RPMI8226 (cell line): ENCODE measurements around the gene FAM219A.
"Not testable (repeated sequence)": the region's sequence is repeated elsewhere in the genome, so short reads cannot be mapped to it uniquely, and the experiment has no call there.

ENCODE experiments used
- DNase-seq: peaks from one replicate; pipeline ENCODE4 v3.0.0-alpha.2; 2015

Gene FAM219A

GRCh38 chr9:34482746-34483145 is 24.4 kb upstream of the FAM219A start:
- not testable (repeated sequence) for DNase-seq

- DNase-seq: not testable (repeated sequence)
Measured at GRCh38 chr9:34481620-34482019, 23.2 kb upstream of the FAM219A start.

DNA sequence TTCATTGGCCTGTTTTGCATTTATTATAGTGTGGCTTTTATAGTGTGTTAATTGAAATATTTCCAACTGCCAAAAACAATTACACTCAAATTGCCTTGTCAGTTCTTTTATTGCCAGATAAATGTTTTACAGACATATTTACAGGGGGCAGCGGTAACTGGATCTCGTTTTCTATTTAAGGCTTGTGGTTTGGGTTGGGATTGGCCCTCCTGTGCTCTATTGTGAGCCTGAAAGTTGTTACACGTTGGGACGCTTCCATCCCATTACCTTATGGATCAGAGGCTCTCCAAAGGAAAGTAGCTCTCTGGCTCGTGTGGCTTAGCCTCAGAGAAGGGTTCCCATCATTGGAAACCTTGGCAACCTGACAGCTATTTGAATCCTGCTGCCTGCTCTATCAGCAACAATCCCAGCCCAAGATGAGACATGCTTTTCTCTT is 21.1 kb upstream of the FAM219A start:
- DNase-seq: no peak

GRCh38 chr9:34477541-34477940 is 19.2 kb upstream of the FAM219A start:
- DNase-seq: no peak

- DNase-seq: no peak
Measured at GRCh38 chr9:34475097-34475496, 16.7 kb upstream of the FAM219A start.

- DNase-seq: no peak
Measured at GRCh38 chr9:34465468-34465867, 7.1 kb upstream of the FAM219A start.

DNA sequence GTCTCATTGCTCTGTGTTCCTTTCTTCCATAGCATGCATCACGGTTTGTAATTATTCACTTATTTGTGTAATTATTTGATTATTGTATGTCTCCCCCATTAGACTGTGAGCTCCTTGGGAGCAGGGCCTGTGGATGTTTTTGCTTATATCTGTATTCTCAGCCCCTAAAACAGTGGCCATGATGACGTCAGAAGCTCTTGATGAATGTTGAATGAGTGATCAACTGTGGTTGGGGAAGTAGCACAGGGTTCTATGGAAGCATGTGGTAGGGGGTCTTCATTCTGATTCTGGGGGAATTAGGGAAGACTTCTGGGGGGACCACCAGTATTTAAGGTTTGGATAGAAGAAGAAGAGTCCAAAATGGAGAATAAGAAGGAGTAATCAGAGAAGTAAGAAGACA is 6.2 kb upstream of the FAM219A start:
- DNase-seq: no peak

DNA sequence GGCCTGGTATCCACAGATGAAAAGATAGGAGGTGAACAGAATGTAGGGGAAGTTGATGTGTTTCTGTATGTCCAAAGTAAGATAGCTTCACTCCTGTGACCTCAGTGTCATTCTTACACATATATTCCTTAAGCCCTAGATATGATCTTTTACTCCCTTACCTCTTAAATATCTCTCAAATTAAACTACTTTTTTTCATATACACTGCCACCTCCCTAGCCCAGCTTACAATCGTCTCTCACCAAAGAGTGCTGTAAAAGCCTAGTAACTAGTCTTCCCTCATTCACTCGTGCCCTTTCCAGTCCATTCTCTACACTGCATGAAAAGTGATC is 5.5 kb upstream of the FAM219A start:
- no peak for DNase-seq

- DNase-seq: no peak
Measured at GRCh38 chr9:34463098-34463900, 4.9 kb upstream of the FAM219A start.

- DNase-seq: no peak
Measured at GRCh38 chr9:34459941-34460340, 1.6 kb upstream of the FAM219A start.

DNA sequence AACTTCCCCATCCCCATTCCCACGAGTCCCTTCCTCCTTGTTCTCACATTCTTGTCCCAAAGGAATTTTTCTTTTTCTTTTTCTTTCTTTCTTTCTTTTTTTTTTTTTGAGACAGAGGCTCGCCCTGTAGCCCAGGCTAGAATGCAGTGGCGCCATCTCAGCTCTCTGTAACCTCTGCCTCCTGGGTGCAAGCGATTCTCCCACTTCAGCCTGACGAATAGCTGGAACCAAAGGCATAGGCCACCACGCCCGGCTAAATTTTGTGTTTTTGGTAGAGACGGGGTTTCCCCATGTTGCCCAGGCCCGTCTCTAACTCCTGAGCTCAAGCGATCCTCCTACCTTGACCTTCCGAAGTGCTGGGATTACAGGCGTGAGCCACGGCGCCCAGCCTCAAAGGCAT is 986 bp upstream of the FAM219A start:
- DNase-seq: no peak

GRCh38 chr9:34458959-34459340 is 580 bp upstream of the FAM219A start:
- DNase-seq: no peak

GRCh38 chr9:34457266-34458012 is 931 bp downstream of the FAM219A start:
- peak; percentile 28 for DNase-seq

- DNase-seq: no peak
Measured at GRCh38 chr9:34456746-34457145, 1.6 kb downstream of the FAM219A start.

GRCh38 chr9:34456151-34456550 is 2.2 kb downstream of the FAM219A start:
- DNase-seq: no peak

GRCh38 chr9:34454571-34455065 is 3.8 kb downstream of the FAM219A start:
- no peak for DNase-seq

- DNase-seq: no peak
Measured at GRCh38 chr9:34452568-34452967, 5.8 kb downstream of the FAM219A start.

GRCh38 chr9:34451545-34451944 is 6.8 kb downstream of the FAM219A start:
- no peak for DNase-seq

- DNase-seq: no peak
Measured at GRCh38 chr9:34451135-34451534, 7.2 kb downstream of the FAM219A start.

DNA sequence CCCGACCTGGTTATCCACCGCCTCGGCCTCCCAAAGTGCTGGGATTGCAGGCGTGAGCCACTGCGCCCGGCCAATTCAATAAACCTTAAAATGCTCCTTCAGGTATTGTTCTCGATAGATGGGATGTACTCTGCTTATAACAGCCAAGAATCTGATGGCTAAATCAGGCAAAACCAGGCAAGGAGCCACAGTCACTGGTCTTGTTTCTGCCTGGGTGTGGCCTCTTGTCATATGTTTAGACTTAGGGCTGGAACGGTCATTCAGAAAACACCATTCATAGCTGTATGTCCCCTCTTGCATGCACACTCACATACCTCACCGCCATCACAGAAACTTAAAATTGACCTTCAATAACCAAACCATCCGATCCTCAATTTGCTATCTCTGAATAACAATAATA is 7.7 kb downstream of the FAM219A start:
- DNase-seq: no peak

- DNase-seq: no peak
Measured at GRCh38 chr9:34446951-34447350, 11.4 kb downstream of the FAM219A start.

DNA sequence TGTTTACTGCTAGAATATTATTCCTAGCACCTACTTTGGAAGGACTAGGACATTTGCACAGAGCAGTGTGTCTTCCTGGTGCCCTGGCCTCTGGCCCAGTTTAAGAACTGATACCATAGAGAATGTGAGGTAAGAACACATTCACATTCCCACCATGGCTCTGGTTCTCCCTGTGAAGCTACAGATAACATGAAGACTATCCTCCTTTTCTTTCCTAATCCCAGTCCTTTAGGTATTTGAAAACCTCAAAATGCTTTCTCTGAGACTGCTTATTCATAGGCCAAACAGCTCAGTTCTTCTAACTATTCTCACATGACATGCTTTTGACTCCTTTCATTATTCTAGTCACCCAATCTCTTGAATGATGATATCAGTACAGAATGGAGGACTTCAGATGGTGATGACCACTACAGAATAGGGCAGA is 11.9 kb downstream of the FAM219A start:
- DNase-seq: no peak

DNA sequence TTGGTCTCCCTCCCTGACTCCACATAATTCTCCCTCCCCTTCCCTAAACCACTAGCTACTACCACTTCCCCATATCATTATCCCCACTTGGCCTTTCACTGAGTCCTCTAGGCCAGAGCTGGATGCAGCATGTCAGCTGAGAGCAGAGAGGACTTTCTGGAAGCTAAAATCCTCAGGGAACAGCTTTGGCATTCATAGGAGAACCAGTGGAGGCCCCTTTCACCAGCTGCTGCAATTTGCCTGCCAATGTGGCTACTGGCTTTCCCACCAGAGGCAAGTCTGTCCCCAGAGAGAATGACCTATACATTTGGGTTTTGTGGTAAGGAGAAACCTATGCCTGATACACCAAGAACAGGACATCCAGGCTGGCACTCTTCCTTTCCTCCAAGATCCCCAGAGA is 14.4 kb downstream of the FAM219A start:
- no peak for DNase-seq

- no peak for DNase-seq
Measured at GRCh38 chr9:34443533-34443932, 14.8 kb downstream of the FAM219A start.
